Gastrocnemius medialis (tissue), 4 donors: ENCODE measurements around the gene SENP8.

Experiments used
- POLR2A ChIP-seq, 2 donors: fragments of 450-650 bp; IDR thresholded peaks; one replicate each; pipeline ENCODE4 v1.6.1; 2017; ENCODE audit warnings: antibody characterized with exemption in 2 of 2, mild to moderate bottlenecking in 2 of 2, moderate library complexity in 2 of 2
- TF ChIP-seq, protein P1 (sequence below), 5 experiments: fragments of 450-650 bp in 3 of 5; fragments of 200-600 bp in 2 of 5; sonication (generic) in 2 of 5; IDR thresholded peaks in 4 of 5; conservative IDR thresholded peaks in 1 of 5; 1 replicate in 4 of 5; 2 replicates in 1 of 5; pipeline ENCODE4 v1.5.1; 2016 to 2019; ENCODE audit warnings: antibody characterized with exemption in 5 of 5, mild to moderate bottlenecking in 3 of 5, moderate library complexity in 3 of 5

DNA sequence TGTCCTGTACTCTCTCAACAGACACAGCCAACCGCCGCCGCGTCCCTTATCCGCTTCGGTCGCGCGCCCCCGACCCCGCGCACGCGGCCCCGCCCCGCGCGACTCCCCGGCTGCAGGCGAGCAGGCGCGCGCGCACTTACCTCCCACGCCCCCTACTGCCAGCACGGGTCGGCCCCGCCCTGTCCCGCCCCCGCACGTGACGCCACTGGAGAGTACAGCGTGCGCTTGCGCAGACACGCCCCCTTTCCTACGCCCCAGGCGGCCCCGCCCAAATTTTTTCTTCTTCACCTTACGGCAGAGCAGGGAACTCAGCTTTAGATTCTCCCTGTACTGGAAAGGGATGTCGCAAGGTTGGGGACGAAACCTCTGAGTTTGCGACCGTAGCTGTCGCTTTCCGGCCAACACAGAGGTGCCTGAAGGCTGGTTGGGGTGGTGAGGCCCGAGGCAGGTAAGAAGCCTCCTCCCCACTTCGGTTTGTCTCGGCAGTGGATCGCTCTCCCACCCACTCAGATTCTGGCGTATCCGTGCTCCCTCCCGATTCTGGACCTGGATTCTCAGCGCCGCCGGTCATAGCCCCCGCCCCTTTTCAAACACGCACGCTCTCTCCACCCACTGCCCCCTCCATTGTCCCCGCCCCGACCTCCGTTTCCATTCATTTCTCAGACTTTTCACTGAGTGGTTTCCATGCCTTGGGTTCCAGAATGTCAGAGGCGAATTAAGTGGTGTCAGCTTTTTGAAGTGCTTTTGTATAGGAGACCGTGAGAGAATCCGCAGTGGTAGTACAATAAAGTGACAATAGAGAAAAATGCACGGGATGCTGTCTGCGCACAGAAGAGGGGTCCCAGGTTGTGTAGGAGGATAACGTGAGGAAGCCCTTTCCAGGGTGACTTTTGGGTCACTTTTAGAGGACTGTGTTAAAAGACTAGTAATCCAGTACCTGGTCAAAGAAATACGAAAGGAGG, at the start of gene SENP8, which contains the start of gene MYO9A:
- TF ChIP-seq, protein P1, sequence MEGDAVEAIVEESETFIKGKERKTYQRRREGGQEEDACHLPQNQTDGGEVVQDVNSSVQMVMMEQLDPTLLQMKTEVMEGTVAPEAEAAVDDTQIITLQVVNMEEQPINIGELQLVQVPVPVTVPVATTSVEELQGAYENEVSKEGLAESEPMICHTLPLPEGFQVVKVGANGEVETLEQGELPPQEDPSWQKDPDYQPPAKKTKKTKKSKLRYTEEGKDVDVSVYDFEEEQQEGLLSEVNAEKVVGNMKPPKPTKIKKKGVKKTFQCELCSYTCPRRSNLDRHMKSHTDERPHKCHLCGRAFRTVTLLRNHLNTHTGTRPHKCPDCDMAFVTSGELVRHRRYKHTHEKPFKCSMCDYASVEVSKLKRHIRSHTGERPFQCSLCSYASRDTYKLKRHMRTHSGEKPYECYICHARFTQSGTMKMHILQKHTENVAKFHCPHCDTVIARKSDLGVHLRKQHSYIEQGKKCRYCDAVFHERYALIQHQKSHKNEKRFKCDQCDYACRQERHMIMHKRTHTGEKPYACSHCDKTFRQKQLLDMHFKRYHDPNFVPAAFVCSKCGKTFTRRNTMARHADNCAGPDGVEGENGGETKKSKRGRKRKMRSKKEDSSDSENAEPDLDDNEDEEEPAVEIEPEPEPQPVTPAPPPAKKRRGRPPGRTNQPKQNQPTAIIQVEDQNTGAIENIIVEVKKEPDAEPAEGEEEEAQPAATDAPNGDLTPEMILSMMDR (IDR thresholded peaks at IDR 0.05 in 4 of 5, conservative IDR thresholded peaks at IDR 0.05 in 1 of 5) = peak in 2 of 5 experiments; percentile 14 to 39
- TF ChIP-seq POLR2A (IDR thresholded peaks at IDR 0.05) = peak; percentile 92 to 96
